CD4-positive, alpha-beta T cell (primary cell): ENCODE data around the gene PDZD4. TPM values are rescaled to one million over a fixed set of nuclear protein-coding genes. Genes with fewer than 3 reads are reported as not detected.

ENCODE experiments used
- ATAC-seq: fragments of 200-7000 bp; cut with Tn5 transposase; one replicate; pipeline ENCODE4 v1.10.0; 2022; ENCODE audit warnings: mild to moderate bottlenecking; ENCODE audit not compliant: poor library complexity
- CTCF ChIA-PET: fragments of 350-600 bp; sonication (Branson Sonifier 250); formaldehyde crosslinking; loops from one replicate; lab custom pipeline; 2021; ENCODE audit warnings: antibody characterized with exemption, inconsistent platforms; lab: Charles Lee
- POLR2A ChIA-PET: fragments of 350-600 bp; sonication (Branson Sonifier 250); formaldehyde crosslinking; loops from one replicate; lab custom pipeline; 2021; ENCODE audit warnings: antibody characterized with exemption, inconsistent platforms; lab: Charles Lee
- DNase-seq, 14 experiments: peaks; one replicate each; pipeline ENCODE4 v3.0.0-alpha.2; 2013 to 2020; ENCODE audit warnings: mixed read lengths in 2 of 14
- H3K27ac ChIP-seq, 2 donors: one replicate each; pipeline versions ENCODE4 v1.5.1 to v1.7.0; 2013; ENCODE audit warnings: low read length in 2 of 2, low read depth in 1 of 2, mild to moderate bottlenecking in 1 of 2
- H3K27me3 ChIP-seq, 2 experiments: 1 replicate in 1 of 2; 2 replicates in 1 of 2; pipeline versions ENCODE4 v1.6.1 to v1.7.0; 2013; ENCODE audit warnings: low read length in 2 of 2, control low read depth in 1 of 2, mild to moderate bottlenecking in 1 of 2, moderate library complexity in 1 of 2; ENCODE audit not compliant: insufficient read depth in 2 of 2, control insufficient read depth in 1 of 2
- H3K36me3 ChIP-seq: one replicate; pipeline ENCODE4 v1.6.1; 2013; ENCODE audit warnings: low read length, control low read depth; ENCODE audit not compliant: insufficient read depth
- H3K4me1 ChIP-seq: one replicate; pipeline ENCODE4 v1.6.1; 2013; ENCODE audit warnings: low read length, control low read depth; ENCODE audit not compliant: insufficient read depth
- H3K4me3 ChIP-seq: one replicate; pipeline ENCODE4 v1.5.1; 2013; ENCODE audit warnings: mild to moderate bottlenecking, low read length, moderate library complexity
- H3K9me3 ChIP-seq, 2 experiments: 1 replicate in 1 of 2; 2 replicates in 1 of 2; pipeline versions ENCODE4 v1.6.1 to v1.7.0; 2013; ENCODE audit warnings: low read length in 2 of 2, mild to moderate bottlenecking in 2 of 2, control low read depth in 1 of 2, moderate library complexity in 1 of 2; ENCODE audit not compliant: control insufficient read depth in 1 of 2, insufficient read depth in 1 of 2
- H3K27ac Mint-ChIP-seq: one replicate; pipeline ENCODE4 v1.8.0; 2020; ENCODE audit warnings: mixed read lengths
- H3K27me3 Mint-ChIP-seq: one replicate; pipeline ENCODE4 v1.8.0; 2021; ENCODE audit warnings: mixed read lengths
- H3K36me3 Mint-ChIP-seq: one replicate; pipeline ENCODE4 v1.8.0; 2021; ENCODE audit warnings: low read depth, mixed read lengths
- H3K4me1 Mint-ChIP-seq: one replicate; pipeline ENCODE4 v1.8.0; 2021; ENCODE audit warnings: low read depth, mixed read lengths
- H3K4me3 Mint-ChIP-seq: one replicate; pipeline ENCODE4 v1.8.0; 2020; ENCODE audit warnings: mild to moderate bottlenecking, mixed read lengths
- H3K9me3 Mint-ChIP-seq: one replicate; pipeline ENCODE4 v1.8.0; 2020; ENCODE audit warnings: mixed read lengths
- CTCF ChIP-seq: fragments of 200-600 bp; IDR thresholded peaks from one replicate; pipeline ENCODE4 v1.8.0; 2022; ENCODE audit warnings: antibody characterized with exemption, mild to moderate bottlenecking
- intact Hi-C, 2 experiments: fragments of 100-400 bp; cut with DNase I in 1 of 2; cut with micrococcal nuclease in 1 of 2; formaldehyde crosslinking; loops; one replicate each; pipeline versions ENCODE4 v1.15.1 to v1.9.0; 2023 to 2025; cut with DNase I, micrococcal nuclease
- total RNA-seq, 174 experiments: library from RNA in 2 of 174; stranded (reverse) in 2 of 174; gene quantifications; one replicate each; pipeline ENCODE4 v1.2.3 and lab custom pipeline; 2021 to 2026

Gene PDZD4
- total RNA-seq, 2 experiments from 2014 or later = 24.8 to 26.8 TPM

GRCh38 chrX:153864561-153865320 lies 34.4 kb upstream of the PDZD4 start:
- Histone ChIP-seq H3K4me1 (no peaks in the 10 kb centered on the region), H3K27me3 (no peaks in the 10 kb centered on the region), H3K27ac (no peak overlapping the region), H3K9me3 (no peaks in the 10 kb centered on the region), H3K36me3 (no peaks in the 10 kb centered on the region), H3K4me3 (no peak overlapping the region)
- POLR2A ChIA-PET = no interaction called here
- no peaks in the 10 kb centered on the region for H3K36me3 Mint-ChIP-seq
- TF ChIP-seq CTCF = no peak
- ATAC-seq = no peak
- no peaks in the 10 kb centered on the region for H3K27me3 Mint-ChIP-seq
- no peaks in the 10 kb centered on the region for H3K4me1 Mint-ChIP-seq
- intact Hi-C loops = no loop called here
- H3K9me3 Mint-ChIP-seq = no peaks in the 10 kb centered on the region
- CTCF ChIA-PET = no interaction called here
- DNase-seq = no peak
- no peak overlapping the region for H3K4me3 Mint-ChIP-seq
- H3K27ac Mint-ChIP-seq = no peak overlapping the region

DNA sequence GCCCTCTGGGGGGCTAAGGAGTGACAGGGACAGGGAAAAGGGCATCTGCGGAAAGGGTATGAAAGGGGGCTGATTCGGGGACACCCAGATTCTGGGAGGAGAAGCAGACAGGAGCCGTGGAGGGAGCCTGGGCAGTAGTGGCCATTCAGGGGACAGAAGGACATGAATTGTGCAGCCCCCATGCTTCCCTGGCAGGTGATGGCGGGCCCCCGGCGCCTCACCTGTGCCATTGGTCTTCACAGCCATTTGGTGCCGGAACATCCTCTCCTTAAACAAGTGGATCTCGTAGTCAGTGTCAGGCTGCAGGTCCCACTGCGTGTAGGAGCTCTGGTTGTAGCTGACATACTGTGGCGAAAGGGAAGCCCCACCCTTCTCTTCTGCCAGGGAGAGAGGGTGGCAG lies 33.8 kb upstream of the PDZD4 start:
- H3K27me3 Mint-ChIP-seq = no peaks in the 10 kb centered on the region
- Histone ChIP-seq H3K4me3 (no peak overlapping the region), H3K4me1 (no peaks in the 10 kb centered on the region), H3K27me3 (no peaks in the 10 kb centered on the region), H3K36me3 (no peaks in the 10 kb centered on the region), H3K9me3 (no peaks in the 10 kb centered on the region), H3K27ac (no peak overlapping the region)
- H3K4me1 Mint-ChIP-seq = no peaks in the 10 kb centered on the region
- no peaks in the 10 kb centered on the region for H3K36me3 Mint-ChIP-seq
- ChIA-PET CTCF (no interaction called here), POLR2A (no interaction called here)
- DNase-seq (no peak), ATAC-seq (no peak)
- TF ChIP-seq CTCF = no peak
- intact Hi-C loops = no loop called here
- no peaks in the 10 kb centered on the region for H3K9me3 Mint-ChIP-seq
- H3K27ac Mint-ChIP-seq = no peak overlapping the region
- no peak overlapping the region for H3K4me3 Mint-ChIP-seq

DNA sequence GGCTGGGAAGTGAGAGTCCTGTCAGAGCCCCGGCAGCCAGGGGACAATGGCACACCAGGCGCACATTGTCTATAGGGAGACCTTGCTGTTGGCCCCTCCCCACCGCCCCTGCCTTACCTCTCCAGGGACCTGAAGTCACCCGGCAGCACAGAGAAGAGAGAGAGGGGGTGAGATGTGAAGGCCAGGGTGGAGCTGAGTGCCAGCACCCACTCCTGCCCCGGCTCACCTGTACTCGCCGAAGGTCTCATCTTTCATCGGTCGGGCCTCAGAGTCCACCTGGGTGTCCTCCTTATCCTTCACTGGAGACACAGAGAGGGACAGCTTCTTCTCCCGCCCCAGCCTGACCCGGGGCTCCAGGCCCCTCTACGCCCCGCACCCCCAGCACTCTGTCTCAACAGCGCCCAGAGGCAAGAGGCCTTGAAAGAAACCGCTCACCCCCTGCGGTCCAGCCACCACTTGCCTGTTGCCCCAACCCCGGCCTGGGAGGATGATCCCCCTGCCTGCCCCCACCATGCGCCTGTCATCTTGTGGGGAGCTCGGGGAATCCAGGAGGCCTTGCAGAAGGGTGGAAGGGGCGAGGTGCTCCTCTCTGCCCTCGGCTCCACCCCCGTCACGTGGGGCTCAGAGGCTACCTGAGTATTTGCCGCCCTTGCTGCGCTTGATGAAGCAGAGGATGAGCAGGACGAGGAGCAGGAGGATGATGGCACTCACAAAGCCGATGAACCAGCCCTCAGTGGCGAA lies 33.1 kb upstream of the PDZD4 start:
- CTCF ChIA-PET = no interaction called here

More for the DNA sequence above, 33.1 kb upstream of the PDZD4 start:
- Histone ChIP-seq H3K9me3 (no peaks in the 10 kb centered on the region), H3K27me3 (no peaks in the 10 kb centered on the region), H3K4me1 (no peaks in the 10 kb centered on the region), H3K36me3 (no peaks in the 10 kb centered on the region), H3K4me3 (no peak overlapping the region), H3K27ac (no peak overlapping the region)
- Mint-ChIP-seq H3K27me3 (no peaks in the 10 kb centered on the region), H3K4me1 (no peaks in the 10 kb centered on the region), H3K9me3 (no peaks in the 10 kb centered on the region), H3K36me3 (no peaks in the 10 kb centered on the region), H3K27ac (no peak overlapping the region), H3K4me3 (no peak overlapping the region)
- TF ChIP-seq CTCF = no peak
- intact Hi-C loops = no loop called here
- POLR2A ChIA-PET = no interaction called here
- ATAC-seq = no peak
- no peak for DNase-seq
